Measurements from ENCODE around the gene LRRC45. TPM values are rescaled to one million over a fixed set of nuclear protein-coding genes. Genes with fewer than 3 reads are reported as not detected.

The LRRC45 gene
- total and polyA plus RNA-seq, 9 of the 15 experiments (the other 6 are each of a cell fraction or from before 2014, with no cell fraction given), result 3.5 to 21.5 (median 11.2) TPM; not detected in 2

DNA sequence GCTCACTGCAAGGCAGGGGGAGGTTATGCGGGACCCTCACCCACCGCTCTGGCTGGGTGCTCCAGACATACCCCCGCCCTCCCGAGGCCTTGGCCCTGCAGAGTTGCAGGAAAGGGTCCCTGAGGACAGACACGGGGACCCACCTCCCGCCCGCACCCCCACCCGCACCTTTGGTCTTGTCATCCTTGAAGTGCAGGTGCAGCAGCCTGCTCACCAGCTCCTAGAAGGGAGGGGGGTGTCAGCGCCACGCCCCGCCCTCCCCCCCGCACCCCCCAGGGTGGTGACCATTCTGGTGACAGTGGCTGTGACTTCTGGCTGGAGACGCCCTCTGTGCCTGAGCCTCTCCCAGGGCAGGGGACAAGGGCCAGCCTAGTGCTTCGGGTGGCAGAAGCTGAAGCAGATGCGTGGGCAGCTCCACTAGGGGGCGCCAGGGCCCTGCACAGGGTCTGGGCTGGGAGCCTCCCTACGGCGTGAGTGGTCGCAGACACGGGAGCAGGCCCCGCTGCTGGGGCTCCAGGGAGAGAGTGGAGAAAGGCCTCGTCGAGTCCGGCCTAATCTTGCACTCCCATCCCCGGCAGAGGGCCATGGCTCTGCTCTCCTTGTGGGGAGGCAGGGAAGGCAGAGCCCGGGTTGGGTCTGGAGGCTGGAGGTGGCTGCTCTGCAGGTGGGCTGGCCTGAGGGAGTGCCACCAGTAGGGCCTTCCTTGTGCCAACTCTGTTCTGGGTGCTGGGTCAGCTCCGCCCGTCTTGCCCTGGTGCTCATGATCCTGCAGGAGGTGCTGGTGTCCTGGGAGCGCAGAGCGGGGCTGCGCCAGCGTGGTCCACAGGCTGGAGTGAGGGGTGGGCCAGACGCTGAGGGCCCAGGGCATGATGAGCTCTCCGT lies 3.2 kb upstream of the LRRC45 start (continued):
- TF ChIP-seq, protein P1, sequence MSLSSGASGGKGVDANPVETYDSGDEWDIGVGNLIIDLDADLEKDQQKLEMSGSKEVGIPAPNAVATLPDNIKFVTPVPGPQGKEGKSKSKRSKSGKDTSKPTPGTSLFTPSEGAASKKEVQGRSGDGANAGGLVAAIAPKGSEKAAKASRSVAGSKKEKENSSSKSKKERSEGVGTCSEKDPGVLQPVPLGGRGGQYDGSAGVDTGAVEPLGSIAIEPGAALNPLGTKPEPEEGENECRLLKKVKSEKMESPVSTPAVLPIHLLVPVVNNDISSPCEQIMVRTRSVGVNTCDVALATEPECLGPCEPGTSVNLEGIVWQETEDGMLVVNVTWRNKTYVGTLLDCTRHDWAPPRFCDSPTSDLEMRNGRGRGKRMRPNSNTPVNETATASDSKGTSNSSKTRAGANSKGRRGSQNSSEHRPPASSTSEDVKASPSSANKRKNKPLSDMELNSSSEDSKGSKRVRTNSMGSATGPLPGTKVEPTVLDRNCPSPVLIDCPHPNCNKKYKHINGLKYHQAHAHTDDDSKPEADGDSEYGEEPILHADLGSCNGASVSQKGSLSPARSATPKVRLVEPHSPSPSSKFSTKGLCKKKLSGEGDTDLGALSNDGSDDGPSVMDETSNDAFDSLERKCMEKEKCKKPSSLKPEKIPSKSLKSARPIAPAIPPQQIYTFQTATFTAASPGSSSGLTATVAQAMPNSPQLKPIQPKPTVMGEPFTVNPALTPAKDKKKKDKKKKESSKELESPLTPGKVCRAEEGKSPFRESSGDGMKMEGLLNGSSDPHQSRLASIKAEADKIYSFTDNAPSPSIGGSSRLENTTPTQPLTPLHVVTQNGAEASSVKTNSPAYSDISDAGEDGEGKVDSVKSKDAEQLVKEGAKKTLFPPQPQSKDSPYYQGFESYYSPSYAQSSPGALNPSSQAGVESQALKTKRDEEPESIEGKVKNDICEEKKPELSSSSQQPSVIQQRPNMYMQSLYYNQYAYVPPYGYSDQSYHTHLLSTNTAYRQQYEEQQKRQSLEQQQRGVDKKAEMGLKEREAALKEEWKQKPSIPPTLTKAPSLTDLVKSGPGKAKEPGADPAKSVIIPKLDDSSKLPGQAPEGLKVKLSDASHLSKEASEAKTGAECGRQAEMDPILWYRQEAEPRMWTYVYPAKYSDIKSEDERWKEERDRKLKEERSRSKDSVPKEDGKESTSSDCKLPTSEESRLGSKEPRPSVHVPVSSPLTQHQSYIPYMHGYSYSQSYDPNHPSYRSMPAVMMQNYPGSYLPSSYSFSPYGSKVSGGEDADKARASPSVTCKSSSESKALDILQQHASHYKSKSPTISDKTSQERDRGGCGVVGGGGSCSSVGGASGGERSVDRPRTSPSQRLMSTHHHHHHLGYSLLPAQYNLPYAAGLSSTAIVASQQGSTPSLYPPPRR (CRISPR knock-in tag; IDR thresholded peaks at IDR 0.05; ENCODE audit: borderline replicate concordance), result no peak
- TF ChIP-seq IFI16 (CRISPR knock-in tag; IDR thresholded peaks at IDR 0.05), result no peak
- TF ChIP-seq POLR2A (conservative IDR thresholded peaks at IDR 0.05), result no peak
- no peak for TF ChIP-seq NEUROD1 (IDR thresholded peaks at IDR 0.05; ENCODE audit: borderline replicate concordance, low read depth, low read length, partially characterized antibody)
- TF ChIP-seq RB1 (IDR thresholded peaks at IDR 0.05; ENCODE audit: low read depth), result 0 out of 2 replicates have a peak, but pooled peaks have one; percentile 30
- TF ChIP-seq TCF7 (IDR thresholded peaks at IDR 0.05; ENCODE audit: borderline replicate concordance), result no peak
- no peak for TF ChIP-seq PHF20 (IDR thresholded peaks at IDR 0.05; ENCODE audit: partially characterized antibody)
- TF ChIP-seq XRCC5 (IDR thresholded peaks at IDR 0.05; ENCODE audit: low read depth, low read length), result peak; percentile 73; the same call in 1 of the 2 replicates
- TF ChIP-seq, protein P2, sequence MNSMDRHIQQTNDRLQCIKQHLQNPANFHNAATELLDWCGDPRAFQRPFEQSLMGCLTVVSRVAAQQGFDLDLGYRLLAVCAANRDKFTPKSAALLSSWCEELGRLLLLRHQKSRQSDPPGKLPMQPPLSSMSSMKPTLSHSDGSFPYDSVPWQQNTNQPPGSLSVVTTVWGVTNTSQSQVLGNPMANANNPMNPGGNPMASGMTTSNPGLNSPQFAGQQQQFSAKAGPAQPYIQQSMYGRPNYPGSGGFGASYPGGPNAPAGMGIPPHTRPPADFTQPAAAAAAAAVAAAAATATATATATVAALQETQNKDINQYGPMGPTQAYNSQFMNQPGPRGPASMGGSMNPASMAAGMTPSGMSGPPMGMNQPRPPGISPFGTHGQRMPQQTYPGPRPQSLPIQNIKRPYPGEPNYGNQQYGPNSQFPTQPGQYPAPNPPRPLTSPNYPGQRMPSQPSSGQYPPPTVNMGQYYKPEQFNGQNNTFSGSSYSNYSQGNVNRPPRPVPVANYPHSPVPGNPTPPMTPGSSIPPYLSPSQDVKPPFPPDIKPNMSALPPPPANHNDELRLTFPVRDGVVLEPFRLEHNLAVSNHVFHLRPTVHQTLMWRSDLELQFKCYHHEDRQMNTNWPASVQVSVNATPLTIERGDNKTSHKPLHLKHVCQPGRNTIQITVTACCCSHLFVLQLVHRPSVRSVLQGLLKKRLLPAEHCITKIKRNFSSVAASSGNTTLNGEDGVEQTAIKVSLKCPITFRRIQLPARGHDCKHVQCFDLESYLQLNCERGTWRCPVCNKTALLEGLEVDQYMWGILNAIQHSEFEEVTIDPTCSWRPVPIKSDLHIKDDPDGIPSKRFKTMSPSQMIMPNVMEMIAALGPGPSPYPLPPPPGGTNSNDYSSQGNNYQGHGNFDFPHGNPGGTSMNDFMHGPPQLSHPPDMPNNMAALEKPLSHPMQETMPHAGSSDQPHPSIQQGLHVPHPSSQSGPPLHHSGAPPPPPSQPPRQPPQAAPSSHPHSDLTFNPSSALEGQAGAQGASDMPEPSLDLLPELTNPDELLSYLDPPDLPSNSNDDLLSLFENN (IDR thresholded peaks at IDR 0.05; ENCODE audit: low read depth in 2 of 2, low read length in 2 of 2), result no peak
- no peak for TF ChIP-seq HNRNPLL (IDR thresholded peaks at IDR 0.05; ENCODE audit: low read depth, low read length, poor library complexity, severe bottlenecking)
- TF ChIP-seq, protein P3, sequence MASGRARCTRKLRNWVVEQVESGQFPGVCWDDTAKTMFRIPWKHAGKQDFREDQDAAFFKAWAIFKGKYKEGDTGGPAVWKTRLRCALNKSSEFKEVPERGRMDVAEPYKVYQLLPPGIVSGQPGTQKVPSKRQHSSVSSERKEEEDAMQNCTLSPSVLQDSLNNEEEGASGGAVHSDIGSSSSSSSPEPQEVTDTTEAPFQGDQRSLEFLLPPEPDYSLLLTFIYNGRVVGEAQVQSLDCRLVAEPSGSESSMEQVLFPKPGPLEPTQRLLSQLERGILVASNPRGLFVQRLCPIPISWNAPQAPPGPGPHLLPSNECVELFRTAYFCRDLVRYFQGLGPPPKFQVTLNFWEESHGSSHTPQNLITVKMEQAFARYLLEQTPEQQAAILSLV (tag; IDR thresholded peaks at IDR 0.05), result no peak
- TF ChIP-seq, protein P4, sequence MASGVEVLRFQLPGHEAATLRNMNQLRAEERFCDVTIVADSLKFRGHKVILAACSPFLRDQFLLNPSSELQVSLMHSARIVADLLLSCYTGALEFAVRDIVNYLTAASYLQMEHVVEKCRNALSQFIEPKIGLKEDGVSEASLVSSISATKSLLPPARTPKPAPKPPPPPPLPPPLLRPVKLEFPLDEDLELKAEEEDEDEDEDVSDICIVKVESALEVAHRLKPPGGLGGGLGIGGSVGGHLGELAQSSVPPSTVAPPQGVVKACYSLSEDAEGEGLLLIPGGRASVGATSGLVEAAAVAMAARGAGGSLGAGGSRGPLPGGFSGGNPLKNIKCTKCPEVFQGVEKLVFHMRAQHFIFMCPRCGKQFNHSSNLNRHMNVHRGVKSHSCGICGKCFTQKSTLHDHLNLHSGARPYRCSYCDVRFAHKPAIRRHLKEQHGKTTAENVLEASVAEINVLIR (CRISPR knock-in tag; IDR thresholded peaks at IDR 0.05), result no peak
- no peak for TF ChIP-seq ZNF76 (CRISPR knock-in tag; IDR thresholded peaks at IDR 0.05; ENCODE audit: borderline replicate concordance)
- no peak for TF ChIP-seq HNRNPUL1 (IDR thresholded peaks at IDR 0.05; ENCODE audit: low read length)
- TF ChIP-seq PHB2 (IDR thresholded peaks at IDR 0.05; ENCODE audit: low read depth), result no peak
- no peak for TF ChIP-seq KLF1 (tag; IDR thresholded peaks at IDR 0.05)
